KOPT-K1 (cell line): ENCODE data around the gene NEGR1.

Experiments
- H3K27ac ChIP-seq: fragments of 200-600 bp; sonication (generic); 2 replicates; pipeline ENCODE4 v1.5.1; 2016; ENCODE audit warnings: antibody characterized with exemption, mild to moderate bottlenecking, low read depth, low read length; ENCODE audit not compliant: poor library complexity, severe bottlenecking
- H3K36me3 ChIP-seq: fragments of 200-600 bp; sonication (generic); 2 replicates; pipeline ENCODE4 v1.5.1; 2017; ENCODE audit warnings: antibody characterized with exemption, mild to moderate bottlenecking, low read length, moderate library complexity; ENCODE audit not compliant: insufficient read depth
- H3K9me3 ChIP-seq: fragments of 200-600 bp; sonication (generic); 2 replicates; pipeline ENCODE4 v1.5.1; 2017; ENCODE audit warnings: antibody characterized with exemption, low read length, mild to moderate bottlenecking; ENCODE audit not compliant: insufficient read depth, poor library complexity, severe bottlenecking

NEGR1 gene

GRCh38 chr1:71511505-71511904 lies 770.8 kb downstream of the NEGR1 start:
- Histone ChIP-seq H3K36me3 (no peaks in the 10 kb centered on the region), H3K27ac (no peak overlapping the region), H3K9me3 (no peaks in the 10 kb centered on the region)

- H3K36me3 ChIP-seq, result no peaks in the 10 kb centered on the region
- no peak overlapping the region for H3K27ac ChIP-seq
- H3K9me3 ChIP-seq, result no peaks in the 10 kb centered on the region
These were observed 771.6 kb downstream of the NEGR1 start for GRCh38 chr1:71510725-71511124.

GRCh38 chr1:71509051-71509595 lies 773.2 kb downstream of the NEGR1 start:
- Histone ChIP-seq H3K36me3 (no peaks in the 10 kb centered on the region), H3K27ac (no peak overlapping the region), H3K9me3 (no peaks in the 10 kb centered on the region)

GRCh38 chr1:71502006-71502405 lies 780.3 kb downstream of the NEGR1 start:
- no peaks in the 10 kb centered on the region for H3K36me3 ChIP-seq
- no peaks in the 10 kb centered on the region for H3K9me3 ChIP-seq
- H3K27ac ChIP-seq, result no peak overlapping the region

GRCh38 chr1:71498542-71498941 lies 783.8 kb downstream of the NEGR1 start:
- Histone ChIP-seq H3K36me3 (no peaks in the 10 kb centered on the region), H3K27ac (no peak overlapping the region), H3K9me3 (no peaks in the 10 kb centered on the region)

GRCh38 chr1:71494163-71494562 lies 788.2 kb downstream of the NEGR1 start:
- Histone ChIP-seq H3K36me3 (no peaks in the 10 kb centered on the region), H3K27ac (no peak overlapping the region), H3K9me3 (no peaks in the 10 kb centered on the region)

GRCh38 chr1:71492298-71493041 lies 789.9 kb downstream of the NEGR1 start:
- H3K27ac ChIP-seq, result no peak overlapping the region
- H3K36me3 ChIP-seq, result no peaks in the 10 kb centered on the region
- no peaks in the 10 kb centered on the region for H3K9me3 ChIP-seq

- Histone ChIP-seq H3K36me3 (no peaks in the 10 kb centered on the region), H3K27ac (no peak overlapping the region), H3K9me3 (no peaks in the 10 kb centered on the region)
These were observed 791.9 kb downstream of the NEGR1 start for GRCh38 chr1:71490432-71490831.

- Histone ChIP-seq H3K9me3 (no peaks in the 10 kb centered on the region), H3K36me3 (no peaks in the 10 kb centered on the region), H3K27ac (no peak overlapping the region)
These were observed 793.6 kb downstream of the NEGR1 start for GRCh38 chr1:71488555-71489252.

- no peak overlapping the region for H3K27ac ChIP-seq
- H3K9me3 ChIP-seq, result no peaks in the 10 kb centered on the region
These were observed 809.0 kb downstream of the NEGR1 start for GRCh38 chr1:71473331-71473730.

GRCh38 chr1:71465093-71465492 lies 817.2 kb downstream of the NEGR1 start:
- Histone ChIP-seq H3K9me3 (no peaks in the 10 kb centered on the region), H3K27ac (no peak overlapping the region), H3K36me3 (no peaks in the 10 kb centered on the region)

More at GRCh38 chr1:71473331-71473730, 809.0 kb downstream of the NEGR1 start:
- H3K36me3 ChIP-seq, result no peaks in the 10 kb centered on the region

- no peaks in the 10 kb centered on the region for H3K9me3 ChIP-seq
- no peak overlapping the region for H3K27ac ChIP-seq
- no peaks in the 10 kb centered on the region for H3K36me3 ChIP-seq
These were observed 818.3 kb downstream of the NEGR1 start for GRCh38 chr1:71464016-71464415.

GRCh38 chr1:71463144-71463543 lies 819.2 kb downstream of the NEGR1 start:
- H3K36me3 ChIP-seq, result no peaks in the 10 kb centered on the region
- no peak overlapping the region for H3K27ac ChIP-seq
- H3K9me3 ChIP-seq, result no peaks in the 10 kb centered on the region

GRCh38 chr1:71462247-71462646 lies 820.1 kb downstream of the NEGR1 start:
- H3K9me3 ChIP-seq, result no peaks in the 10 kb centered on the region

GRCh38 chr1:71461416-71461815 lies 820.9 kb downstream of the NEGR1 start:
- no peaks in the 10 kb centered on the region for H3K36me3 ChIP-seq
- no peak overlapping the region for H3K27ac ChIP-seq

More at GRCh38 chr1:71462247-71462646, 820.1 kb downstream of the NEGR1 start:
- Histone ChIP-seq H3K36me3 (no peaks in the 10 kb centered on the region), H3K27ac (no peak overlapping the region)

More at GRCh38 chr1:71461416-71461815, 820.9 kb downstream of the NEGR1 start:
- no peaks in the 10 kb centered on the region for H3K9me3 ChIP-seq
